Epithelial cell of proximal tubule (primary cell): ENCODE results near the gene MTUS2. TPM values are rescaled to one million over a fixed set of nuclear protein-coding genes. Genes with fewer than 3 reads are reported as not detected.

ENCODE experiments used
- DNase-seq: peaks from one replicate; pipeline ENCODE4 v3.0.0-alpha.2; 2011; ENCODE audit warnings: low read depth
- H3K4me3 ChIP-seq: 2 replicates; pipeline ENCODE4 v1.5.1; 2011; ENCODE audit warnings: low read depth, mild to moderate bottlenecking, low read length
- CTCF ChIP-seq: conservative IDR thresholded peaks from 2 replicates; pipeline ENCODE4 v1.5.1; 2012; ENCODE audit warnings: low read depth, mild to moderate bottlenecking, low read length
- total RNA-seq: library from RNA; depleted of rRNA; stranded (reverse); fragments of >200 nt; gene quantifications from 2 replicates; pipeline ENCODE4 v1.2.3, GENCODE V29; 2015

MTUS2 gene
- total RNA-seq: not detected in 2 replicates

GRCh38 chr13:28820099-28821051 lies at the start of gene MTUS2:
Gene MTUS2 (plus strand): TSS chr13:28820339.
- H3K4me3 ChIP-seq: peak within 1 kb of the TSS; percentile 36
- DNase-seq: no peak
- TF ChIP-seq CTCF: no peak

GRCh38 chr13:28778308-28779215 lies 41.6 kb upstream of the MTUS2 start:
- no peak for DNase-seq
- no peak for TF ChIP-seq CTCF
- H3K4me3 ChIP-seq: no peak overlapping the region

- DNase-seq: no peak
- no peak overlapping the region for H3K4me3 ChIP-seq
- no peak for TF ChIP-seq CTCF
These were observed 27.1 kb upstream of the MTUS2 start for GRCh38 chr13:28792992-28793391.

- no peak overlapping the region for H3K4me3 ChIP-seq
- no peak for TF ChIP-seq CTCF
These were observed 25.7 kb upstream of the MTUS2 start for GRCh38 chr13:28794396-28794795.

GRCh38 chr13:28796938-28797257 lies 23.2 kb upstream of the MTUS2 start:
- no peak for TF ChIP-seq CTCF
- no peak overlapping the region for H3K4me3 ChIP-seq
- DNase-seq: no peak

More at GRCh38 chr13:28794396-28794795, 25.7 kb upstream of the MTUS2 start:
- DNase-seq: no peak

GRCh38 chr13:28805193-28805819 lies 14.8 kb upstream of the MTUS2 start:
- DNase-seq: no peak
- no peak overlapping the region for H3K4me3 ChIP-seq

More at GRCh38 chr13:28805193-28805819, 14.8 kb upstream of the MTUS2 start:
- TF ChIP-seq CTCF: peak; percentile 43
